ENCODE measurements around the gene EFHC1. TPM values are rescaled to one million over a fixed set of nuclear protein-coding genes. Genes with fewer than 3 reads are reported as not detected.

EFHC1 gene
- total RNA-seq, 1 donor from 2014 or later, result 43.7 TPM

- Mint-ChIP-seq H3K27me3 (ENCODE audit: low read depth) (no peaks in the 10 kb centered on the region), H3K27ac (ENCODE audit: unreplicated experiment) (no peak overlapping the region), H3K4me3 (no peak overlapping the region), H3K9me3 (no peaks in the 10 kb centered on the region), H3K4me1 (peaks cover 20% of the 10 kb centered on the region), H3K36me3 (ENCODE audit: low read depth) (peaks cover 13% of the 10 kb centered on the region)
- DNase-seq (ENCODE audit: low read depth, low spot score), result no peak
- no peak for TF ChIP-seq CTCF (conservative IDR thresholded peaks at IDR 0.05)
Measured at GRCh38 chr6:52522151-52522626, 102.0 kb downstream of the EFHC1 start.

GRCh38 chr6:52522655-52523054 is 102.5 kb downstream of the EFHC1 start:
- Mint-ChIP-seq H3K27me3 (ENCODE audit: low read depth) (no peaks in the 10 kb centered on the region), H3K36me3 (ENCODE audit: low read depth) (peaks cover 13% of the 10 kb centered on the region), H3K4me3 (no peak overlapping the region), H3K27ac (ENCODE audit: unreplicated experiment) (no peak overlapping the region), H3K9me3 (no peaks in the 10 kb centered on the region), H3K4me1 (peaks cover 17% of the 10 kb centered on the region)
- DNase-seq (ENCODE audit: low read depth, low spot score), result no peak
- no peak for TF ChIP-seq CTCF (conservative IDR thresholded peaks at IDR 0.05)

- no peak overlapping the region for H3K4me3 Mint-ChIP-seq
- H3K27me3 Mint-ChIP-seq (ENCODE audit: low read depth), result no peaks in the 10 kb centered on the region
- peaks cover 8% of the 10 kb centered on the region for H3K4me1 Mint-ChIP-seq
- DNase-seq (ENCODE audit: low read depth, low spot score), result no peak
- TF ChIP-seq CTCF (conservative IDR thresholded peaks at IDR 0.05), result no peak
- peaks cover 13% of the 10 kb centered on the region for H3K36me3 Mint-ChIP-seq (ENCODE audit: low read depth)
- no peak overlapping the region for H3K27ac Mint-ChIP-seq (ENCODE audit: unreplicated experiment)
- no peaks in the 10 kb centered on the region for H3K9me3 Mint-ChIP-seq
Measured at GRCh38 chr6:52523378-52524142, 103.4 kb downstream of the EFHC1 start.

- DNase-seq (ENCODE audit: low read depth, low spot score), result no peak
- no peak overlapping the region for H3K4me3 Mint-ChIP-seq
- H3K9me3 Mint-ChIP-seq, result no peaks in the 10 kb centered on the region
- H3K36me3 Mint-ChIP-seq (ENCODE audit: low read depth), result peaks cover 3% of the 10 kb centered on the region
- H3K27ac Mint-ChIP-seq (ENCODE audit: unreplicated experiment), result no peak overlapping the region
- peaks cover 7% of the 10 kb centered on the region for H3K4me1 Mint-ChIP-seq
- no peak for TF ChIP-seq CTCF (conservative IDR thresholded peaks at IDR 0.05)
- H3K27me3 Mint-ChIP-seq (ENCODE audit: low read depth), result no peaks in the 10 kb centered on the region
Measured at GRCh38 chr6:52524918-52525317, 104.8 kb downstream of the EFHC1 start.

- H3K4me1 Mint-ChIP-seq, result peaks cover 7% of the 10 kb centered on the region
- no peak overlapping the region for H3K4me3 Mint-ChIP-seq
- no peak for TF ChIP-seq CTCF (conservative IDR thresholded peaks at IDR 0.05)
- DNase-seq (ENCODE audit: low read depth, low spot score), result no peak
- no peaks in the 10 kb centered on the region for H3K9me3 Mint-ChIP-seq
- no peaks in the 10 kb centered on the region for H3K36me3 Mint-ChIP-seq (ENCODE audit: low read depth)
- no peaks in the 10 kb centered on the region for H3K27me3 Mint-ChIP-seq (ENCODE audit: low read depth)
- H3K27ac Mint-ChIP-seq (ENCODE audit: unreplicated experiment), result no peak overlapping the region
Measured at GRCh38 chr6:52526634-52527033, 106.5 kb downstream of the EFHC1 start.
